HG02973 (cell line): Measurements from ENCODE around the gene PTPN3.

Experiments used
- ATAC-seq: cut with Tn5 transposase; IDR thresholded peaks from one replicate; pipeline ENCODE4 v1.9.1; 2021; ENCODE audit warnings: moderate library complexity; ENCODE audit not compliant: unreplicated experiment

PTPN3 gene

DNA sequence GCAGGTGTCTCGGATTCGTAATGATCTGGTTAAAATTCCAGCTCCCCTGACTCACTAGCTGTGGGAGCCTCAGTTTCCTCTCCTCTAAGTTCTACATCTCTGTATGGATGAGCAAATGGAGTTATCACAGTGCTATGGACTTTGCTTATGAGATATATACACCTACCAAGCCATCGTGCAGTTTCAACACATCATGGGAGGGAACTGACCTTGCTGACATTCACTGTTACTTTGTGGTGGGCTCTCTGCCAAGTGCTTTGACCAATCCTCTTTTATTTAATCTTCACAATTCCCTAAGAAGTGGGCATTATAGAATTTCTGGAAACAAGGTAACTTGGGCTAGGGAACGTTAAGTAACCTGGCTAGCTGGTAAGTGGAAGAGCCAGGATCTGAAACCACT, 70.2 kb downstream of the PTPN3 start:
- ATAC-seq: no peak

DNA sequence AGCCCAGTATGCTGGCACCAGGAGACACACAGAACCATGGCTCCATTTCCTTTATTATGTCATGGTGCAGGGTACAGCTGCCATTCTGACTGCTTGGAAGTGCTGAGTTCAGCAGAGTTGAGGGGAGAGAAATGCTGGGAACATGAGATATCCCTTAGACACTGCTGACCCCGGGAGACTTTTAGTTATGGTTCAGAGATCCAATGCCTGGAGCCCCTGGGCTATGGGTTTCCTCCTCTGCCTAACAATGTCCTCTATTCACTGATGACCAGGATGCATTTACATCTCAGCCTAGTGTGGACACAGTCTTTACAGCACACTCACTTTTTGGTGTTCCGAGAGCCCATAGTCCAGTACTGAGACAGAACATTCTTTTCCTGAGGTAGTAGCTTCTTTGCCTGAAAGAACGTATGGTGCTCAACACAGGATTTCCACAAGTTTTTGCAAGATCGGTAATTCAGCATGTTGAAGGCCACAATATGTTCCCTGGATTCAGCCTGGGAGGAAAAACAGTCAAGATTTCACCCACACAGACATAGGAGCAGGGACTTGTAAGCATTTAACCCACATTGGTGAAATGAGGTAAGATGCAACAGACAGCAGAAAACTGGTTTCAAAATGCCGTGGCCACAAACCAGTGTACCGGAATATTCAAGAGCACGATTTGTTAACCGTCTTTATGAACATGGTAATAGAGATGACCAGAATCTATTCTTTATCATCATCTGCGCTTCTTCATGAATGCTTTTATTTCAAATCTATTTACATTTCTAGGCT, 71.3 kb downstream of the PTPN3 start:
- no peak for ATAC-seq

DNA sequence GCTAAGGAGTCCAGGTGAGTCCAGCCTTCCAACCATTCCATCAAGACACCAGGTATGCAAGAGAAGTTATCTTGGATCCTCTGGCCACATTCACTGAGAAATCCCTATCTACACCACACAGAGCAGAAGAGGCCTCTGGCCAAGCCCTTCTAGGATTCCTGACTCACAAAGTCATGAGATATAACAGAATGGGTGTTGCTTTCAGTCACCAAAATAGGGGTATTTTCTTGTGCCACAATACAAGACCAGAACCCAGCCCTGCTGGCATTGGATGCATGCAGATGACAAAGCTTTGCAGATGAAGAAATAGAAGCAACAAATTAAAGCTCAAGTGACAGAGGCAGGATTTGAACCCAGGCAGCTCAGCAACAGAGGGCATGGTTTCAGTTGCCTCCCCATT, 73.5 kb downstream of the PTPN3 start:
- ATAC-seq: no peak

DNA sequence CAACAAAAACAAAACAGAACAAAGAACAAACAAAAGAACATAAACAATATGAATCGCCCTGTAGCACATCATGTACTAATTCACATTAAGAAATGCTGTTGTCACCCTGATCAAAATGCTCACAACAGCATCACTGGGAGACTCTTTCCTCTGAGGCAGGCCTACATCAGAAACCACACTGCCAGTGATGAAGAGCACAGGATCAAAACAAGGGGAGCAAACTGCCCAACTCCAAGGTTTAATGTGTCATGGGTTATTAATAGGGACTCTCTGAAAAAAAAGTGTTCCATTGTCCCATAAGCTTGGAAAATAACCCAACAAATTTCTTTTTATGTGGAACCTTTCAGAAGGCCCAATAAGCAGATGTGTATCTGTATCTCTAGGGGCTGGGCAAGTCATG, 74.2 kb downstream of the PTPN3 start:
- ATAC-seq: no peak

DNA sequence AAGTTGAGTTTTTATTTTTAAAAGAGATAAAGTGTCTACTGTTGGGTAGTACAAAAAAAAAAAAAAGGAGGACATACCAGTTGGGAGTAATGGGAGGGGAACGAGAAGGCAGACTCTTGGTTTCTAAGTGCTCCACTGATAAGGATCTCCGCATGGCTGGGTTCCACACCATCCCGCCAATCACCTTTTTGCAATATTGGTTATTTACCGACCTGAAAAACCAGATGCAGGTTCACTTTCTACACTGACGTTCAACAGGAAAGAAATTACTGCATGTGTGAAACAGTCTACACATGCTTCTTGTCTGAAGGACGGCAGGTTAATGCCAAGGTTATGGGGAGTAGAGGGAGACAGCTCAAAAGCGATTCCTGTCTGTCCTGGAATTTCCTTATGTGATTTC, 75.5 kb downstream of the PTPN3 start:
- ATAC-seq: peak; percentile 73

DNA sequence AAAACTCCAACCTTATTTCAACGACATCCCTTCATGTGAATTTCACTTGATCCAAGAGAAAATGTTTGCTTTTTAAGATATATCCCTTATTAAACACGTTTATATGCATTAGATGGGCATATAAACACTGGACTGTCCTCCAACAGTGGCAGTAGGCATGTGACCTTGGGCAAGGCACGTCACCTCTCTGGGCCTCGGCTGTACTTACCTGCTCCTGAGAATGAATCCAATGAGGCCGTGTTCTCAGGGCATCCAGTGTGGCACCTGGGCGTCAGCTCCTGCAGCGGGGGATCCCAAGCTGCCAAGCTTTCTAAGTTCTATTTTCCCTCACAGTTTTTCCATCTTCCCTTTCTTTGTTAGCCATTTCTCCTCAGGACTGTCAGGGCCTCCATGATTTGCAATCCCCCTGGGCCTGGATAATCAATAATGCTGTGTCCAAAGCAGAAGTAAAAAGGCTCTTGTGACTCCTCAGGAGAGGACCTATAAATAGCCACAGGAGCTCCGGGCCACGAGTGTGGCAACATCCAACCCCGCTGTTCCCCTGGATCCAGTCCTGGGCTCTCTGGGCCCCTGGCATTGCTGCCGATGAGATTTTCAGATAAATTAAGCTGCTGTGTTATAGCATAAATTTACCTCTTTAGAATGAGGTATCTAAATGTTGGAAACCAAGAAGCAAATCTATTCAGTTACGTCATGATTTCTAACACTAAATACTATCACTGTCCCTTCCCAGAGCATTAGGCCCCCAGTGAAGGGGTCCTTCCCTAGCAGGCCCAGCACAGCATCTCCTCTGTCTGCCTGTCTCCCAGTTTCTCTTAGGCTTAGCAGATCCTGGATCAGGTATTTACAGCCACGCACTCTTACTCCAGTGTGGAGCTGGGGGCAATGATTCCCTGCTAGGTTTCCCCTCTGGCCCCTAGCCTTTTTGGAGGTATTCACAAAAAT, 76.8 kb downstream of the PTPN3 start:
- no peak for ATAC-seq

DNA sequence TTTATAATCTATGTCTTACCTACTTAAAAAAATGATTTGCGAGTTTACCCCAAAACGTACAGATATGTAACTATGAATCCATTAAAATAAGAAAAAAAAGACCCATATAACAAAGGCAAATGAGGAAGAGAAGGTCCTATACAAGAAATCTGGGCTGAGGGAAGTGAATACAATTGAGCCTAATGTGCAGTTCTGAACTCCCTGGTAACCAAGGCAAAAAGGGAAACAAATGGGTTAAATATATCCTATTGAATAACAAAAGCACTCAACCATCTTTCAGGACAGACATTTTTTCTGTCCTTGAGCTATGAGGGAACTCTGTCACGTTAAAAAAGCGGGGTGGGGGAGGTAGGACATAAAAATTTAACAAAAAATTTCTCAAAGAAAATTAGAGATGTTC, 78.6 kb downstream of the PTPN3 start:
- no peak for ATAC-seq

DNA sequence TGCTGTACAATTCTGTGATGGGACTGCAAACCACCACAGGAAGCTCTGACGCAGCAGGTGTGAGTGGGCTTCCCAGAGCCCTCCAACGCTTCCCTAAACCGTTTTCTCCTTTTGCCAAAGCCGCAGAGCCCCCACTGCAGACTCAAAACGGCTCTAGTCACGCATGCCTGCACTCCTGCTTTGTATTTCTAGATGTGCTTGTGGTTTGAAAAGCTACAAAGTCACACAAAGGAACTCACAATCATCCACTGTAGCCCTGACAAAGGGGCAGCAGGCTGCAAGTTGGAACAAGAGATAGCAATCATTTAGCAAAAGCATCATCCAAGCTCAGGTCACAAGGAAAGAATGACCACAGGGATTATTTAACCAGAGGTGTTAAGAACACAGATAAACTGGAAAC, 79.3 kb downstream of the PTPN3 start:
- ATAC-seq: no peak

DNA sequence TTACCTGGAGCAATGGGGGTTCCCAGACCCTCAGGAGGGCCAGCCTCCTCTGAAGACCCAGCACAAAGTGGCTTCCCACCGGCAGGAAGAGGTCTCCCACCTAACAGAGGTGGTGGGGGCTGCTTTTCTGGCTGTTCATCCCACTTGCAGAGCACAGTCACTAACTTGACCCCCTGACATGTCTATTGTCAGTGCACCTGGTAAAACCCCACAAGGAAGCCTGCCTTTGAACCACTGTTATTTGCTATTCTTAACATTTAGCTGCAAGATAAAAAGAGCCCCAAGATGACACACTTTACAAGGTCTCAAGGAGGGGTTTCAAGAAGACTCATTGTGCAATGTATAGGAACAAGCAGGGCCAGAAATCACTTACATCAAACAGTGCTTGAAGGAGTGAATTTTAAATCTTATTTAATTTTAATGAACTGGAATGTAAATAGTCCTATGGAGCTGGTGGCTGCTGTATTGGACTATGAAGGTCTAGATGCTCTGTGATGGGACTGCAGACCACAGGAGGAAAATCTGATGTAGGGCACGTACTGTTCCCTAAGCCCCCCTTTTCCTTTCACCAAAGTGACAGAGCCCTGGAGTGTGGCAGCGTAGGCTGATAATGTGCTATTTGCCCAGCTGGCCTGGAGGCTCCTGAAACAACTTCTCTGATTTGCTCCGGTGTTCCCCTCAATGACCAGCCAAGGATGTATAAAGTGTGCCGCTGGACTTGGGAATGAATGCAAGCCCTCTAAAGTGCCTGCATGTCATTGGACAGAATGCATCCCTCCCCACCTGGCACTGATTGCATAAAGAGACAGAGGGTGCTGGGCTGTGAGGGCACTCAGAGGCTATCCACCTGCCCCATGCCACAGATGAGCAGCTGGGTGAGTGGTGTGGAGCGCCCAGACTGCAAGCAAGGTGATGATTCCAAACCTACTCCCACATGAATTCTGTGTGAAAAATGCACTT, 80.2 kb downstream of the PTPN3 start:
- ATAC-seq: no peak

DNA sequence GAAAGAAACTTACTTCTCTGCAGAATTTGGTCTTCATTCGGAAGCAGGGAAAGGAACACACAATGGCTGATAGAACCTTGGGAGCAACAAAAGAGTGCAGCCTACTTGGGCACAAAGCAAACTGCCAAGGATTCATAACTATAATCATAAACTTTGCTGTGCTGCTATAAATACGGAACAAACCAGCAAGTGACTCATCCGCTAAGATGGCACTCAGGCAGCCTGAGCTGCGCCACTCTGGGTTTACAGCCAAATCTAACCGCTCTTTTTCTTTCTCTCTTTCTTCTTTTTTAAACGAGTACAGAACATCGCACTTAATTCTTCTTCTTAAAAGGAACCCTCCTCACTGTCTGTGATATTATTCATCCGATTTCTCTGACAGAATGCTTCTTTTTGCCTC, 81.1 kb downstream of the PTPN3 start:
- no peak for ATAC-seq

DNA sequence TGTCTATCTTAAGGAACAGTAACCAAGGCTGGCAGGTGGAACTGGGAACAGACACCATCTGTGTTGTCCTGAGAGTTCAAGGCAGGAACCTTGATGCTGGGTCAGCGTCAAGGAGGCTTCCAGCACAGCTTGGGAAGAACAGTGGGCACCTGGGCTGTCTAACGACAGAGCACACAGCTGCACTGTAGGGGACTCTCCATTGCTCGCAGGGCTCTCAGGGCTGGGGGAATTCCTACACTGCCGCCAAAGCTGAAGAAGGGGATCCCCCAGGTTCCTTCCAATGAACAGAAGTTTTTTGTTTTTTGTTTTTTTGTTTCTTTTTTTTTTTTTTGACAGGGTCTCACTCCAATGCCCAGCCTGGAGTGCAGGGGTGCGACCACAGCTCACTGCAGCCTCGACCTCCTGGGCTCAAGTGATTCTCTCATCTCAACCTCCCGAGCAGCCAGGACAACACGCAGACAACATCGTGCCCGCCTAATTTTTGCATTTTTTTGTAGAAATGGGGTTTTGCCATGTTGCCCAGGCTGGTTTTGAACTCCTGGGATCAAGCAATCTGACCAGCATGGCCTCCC, 81.9 kb downstream of the PTPN3 start:
- peak; percentile 64 for ATAC-seq

DNA sequence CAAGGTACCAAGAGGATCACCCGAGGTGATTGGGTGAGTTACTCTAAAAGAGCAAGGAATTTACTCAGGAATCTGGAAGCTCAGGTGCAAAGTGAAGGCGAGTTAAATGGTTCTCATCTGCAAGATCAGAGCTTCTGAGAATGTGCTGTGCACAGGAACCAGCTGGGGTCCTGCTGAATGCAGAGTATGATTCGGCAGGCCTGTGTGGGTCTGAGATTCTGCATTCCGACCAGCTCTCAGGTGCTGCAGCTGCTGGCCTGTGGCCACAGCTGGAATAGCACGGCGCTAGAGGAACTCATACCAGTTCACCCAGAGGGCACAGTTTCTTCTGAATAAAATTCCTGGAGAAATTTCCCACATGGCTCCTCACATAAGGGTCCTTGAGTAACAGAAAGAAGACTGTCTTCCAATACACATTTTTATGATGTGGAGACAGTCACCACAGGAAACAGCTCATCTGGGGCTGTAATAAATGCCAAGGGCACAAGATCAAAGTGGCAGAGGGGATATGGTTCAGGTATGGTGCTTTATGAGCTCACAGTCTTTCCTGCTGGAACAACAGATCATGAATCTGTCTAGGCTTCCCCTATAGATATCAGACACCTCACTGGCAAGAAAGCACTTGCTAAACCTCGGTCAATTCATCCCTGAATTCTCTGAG, 83.9 kb downstream of the PTPN3 start:
- ATAC-seq: no peak

DNA sequence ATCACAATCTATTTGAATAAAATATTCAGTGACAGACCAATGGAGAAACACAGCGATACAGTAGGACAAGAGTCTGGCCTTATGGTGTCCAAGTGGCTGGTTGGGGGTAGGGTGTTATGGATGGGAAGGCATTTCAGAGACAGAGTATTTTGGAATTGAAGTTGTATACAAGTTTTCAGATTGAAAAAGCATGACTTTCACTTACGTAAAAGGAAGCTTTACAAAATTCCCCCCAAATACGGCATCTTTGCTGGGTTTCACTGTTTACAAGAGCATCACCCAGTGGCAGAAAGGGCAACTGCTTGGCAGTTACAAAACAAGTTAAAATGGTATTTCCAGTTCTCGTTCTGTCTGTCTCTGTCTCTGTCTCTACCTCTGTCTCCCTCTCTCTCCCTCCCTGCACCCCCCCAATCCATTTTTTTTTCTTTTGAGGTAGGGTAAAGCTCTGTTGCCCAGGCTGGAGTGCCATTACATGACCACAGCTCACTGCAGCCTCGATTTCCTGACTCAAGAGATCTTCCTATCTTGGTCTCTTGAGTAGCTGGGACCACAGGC, 86.2 kb downstream of the PTPN3 start:
- ATAC-seq: peak; percentile 46

DNA sequence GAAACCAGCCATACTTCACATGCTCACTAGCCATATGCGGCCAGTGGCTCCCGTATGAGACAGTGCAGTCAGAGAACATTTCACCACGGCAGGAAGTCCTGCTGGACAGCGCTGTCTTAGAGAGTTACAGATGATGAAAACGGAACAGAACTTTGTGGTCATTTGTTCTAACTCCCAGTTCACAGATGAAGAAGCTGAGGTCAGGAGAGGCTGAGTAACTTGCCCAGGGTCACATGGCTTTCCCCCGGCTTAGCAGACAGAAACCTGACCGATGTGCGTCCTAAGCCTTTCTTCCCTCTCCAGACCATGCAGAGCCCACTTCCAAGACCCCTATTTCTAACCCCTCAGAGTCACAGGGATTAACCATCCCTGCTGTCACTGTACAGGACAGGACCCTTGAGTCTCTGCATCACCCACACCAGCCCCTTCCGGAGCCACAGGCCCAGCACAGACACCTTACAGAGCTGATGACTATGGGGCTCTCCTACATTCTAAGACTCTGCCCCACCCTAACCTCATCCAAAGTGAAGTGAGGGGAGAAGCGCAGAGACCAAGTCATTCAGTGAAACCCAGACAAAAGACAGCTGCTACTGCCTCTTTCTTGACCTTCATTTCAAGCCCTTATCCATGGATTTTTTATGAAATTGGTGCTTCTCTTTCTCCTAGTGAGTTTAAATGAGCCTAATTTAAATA, 86.9 kb downstream of the PTPN3 start:
- peak; percentile 56 for ATAC-seq

DNA sequence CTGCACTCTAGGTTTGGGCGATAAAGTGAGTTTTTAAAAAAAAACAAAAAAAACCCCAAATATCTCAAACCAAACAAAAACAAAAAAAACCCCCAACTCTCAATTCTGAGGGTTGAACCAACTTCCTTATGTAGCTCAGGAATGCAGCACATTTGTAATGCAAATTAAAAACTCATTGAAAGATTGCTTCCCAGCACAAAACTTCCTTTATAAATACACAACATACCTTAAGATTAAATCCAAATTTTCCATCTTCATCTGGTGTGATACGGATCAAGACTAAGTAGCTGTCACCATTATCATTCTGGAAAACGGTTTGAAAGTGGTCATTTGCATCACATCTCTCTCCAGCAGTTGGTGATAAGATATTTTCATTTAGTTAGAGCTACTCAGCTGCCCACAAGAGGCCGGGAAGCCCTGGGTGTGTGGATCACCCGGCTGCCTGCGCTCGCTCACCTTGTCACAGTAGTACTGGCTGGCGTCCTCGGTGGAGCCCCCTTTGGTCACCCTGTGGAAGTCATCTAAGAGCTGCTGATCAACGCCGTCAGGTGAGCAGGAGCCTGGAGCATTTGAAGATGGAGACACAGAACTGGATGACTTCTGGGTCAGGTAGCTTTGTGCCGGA, 88.2 kb downstream of the PTPN3 start:
- ATAC-seq: no peak

DNA sequence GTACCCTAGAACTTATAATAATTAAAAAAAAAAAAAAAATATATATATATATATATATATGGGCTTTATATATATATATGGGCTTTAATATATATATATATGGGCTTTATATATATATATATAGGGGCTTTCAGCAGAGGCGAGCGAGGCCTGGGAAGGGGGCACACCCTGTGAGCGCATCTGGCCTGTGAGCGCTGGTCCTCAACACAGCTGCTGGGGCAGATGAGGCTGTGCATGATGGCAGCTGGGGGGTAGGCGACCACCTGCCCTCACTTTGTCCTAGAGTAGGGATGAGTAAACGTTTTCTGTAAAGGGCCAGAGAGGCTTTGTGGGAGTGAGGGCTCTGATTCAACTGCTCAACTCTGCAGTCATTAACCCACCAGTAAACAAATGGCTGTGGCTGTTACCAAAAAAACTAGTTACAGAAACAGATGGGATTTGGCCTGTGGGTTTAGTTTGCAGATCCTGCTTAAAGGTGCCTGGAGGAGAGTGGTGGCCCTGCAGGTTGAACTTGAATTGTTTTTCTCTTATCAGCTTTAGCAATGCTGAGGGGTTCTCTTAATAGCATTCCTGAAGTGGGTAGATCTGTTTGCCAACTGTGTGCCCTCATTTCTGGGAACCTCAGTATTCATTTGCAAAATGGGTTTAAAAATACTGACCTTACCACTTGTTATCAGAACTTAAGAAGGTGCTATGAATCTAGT, 89.2 kb downstream of the PTPN3 start:
- no peak for ATAC-seq

DNA sequence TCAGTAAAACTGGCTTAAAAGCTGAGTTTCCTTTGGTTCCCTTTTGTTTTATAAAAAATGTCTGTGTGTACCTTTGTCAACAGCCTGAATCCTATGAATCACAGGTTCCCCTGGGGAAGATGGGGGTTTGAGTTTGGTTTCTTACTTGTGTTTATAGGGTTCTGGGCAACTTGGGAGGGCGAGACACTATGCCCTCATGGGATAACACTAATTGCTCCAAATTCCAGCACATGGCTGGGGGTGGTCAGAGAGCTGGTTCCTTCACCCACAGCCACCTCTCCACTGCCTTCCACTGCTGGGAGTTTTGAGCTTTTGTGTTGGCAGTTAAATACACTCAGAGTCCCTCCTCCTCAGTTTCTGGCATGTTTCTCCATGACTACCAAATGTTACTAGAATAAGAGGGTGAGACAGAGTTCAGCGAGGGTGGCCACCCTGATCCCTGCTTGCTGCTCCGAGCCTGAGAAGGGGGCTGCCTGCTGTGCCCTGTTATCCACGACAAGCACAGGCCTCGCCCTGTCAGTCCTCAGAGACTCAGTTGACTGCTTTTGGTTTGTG, 94.3 kb downstream of the PTPN3 start:
- ATAC-seq: no peak

DNA sequence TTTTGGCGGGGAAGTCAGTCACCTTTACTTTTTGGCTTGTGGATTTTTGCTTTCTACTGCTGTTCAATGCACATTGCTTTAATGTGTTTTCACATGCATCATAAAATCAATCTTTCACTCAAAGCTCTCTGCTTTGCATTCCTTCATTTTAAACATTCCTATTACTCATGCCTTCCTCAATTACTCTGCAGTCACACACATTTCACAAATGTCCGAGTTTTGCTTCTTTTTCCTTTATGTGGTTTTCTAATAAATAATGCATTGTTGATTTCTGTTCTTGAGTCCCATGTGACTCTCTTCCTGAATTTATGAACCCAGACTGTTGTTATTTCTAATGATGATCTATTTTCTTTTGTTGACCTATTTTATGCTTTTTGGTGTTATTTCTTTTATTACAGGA, 95.0 kb downstream of the PTPN3 start:
- no peak for ATAC-seq
